Measurements from ENCODE around the gene TCF12.

TCF12 gene

DNA sequence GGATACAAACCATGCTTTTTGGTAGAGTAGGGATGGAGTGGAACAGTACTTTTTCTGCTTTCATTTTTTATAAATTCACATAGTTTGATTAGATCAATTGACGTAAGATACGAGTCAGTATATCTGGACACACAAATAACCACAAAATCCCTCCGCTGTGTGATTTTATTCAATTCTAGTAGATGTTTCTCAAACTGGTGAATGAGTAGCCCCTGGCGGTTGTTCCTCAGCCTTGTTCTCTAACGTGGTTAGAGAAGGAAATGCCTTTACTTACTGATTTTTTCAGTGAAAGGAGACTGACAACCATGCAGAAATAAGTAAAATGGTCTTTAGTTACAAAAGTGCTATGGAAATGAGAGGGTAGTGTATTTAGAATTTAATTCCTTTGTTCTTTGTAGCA is 161.0 kb downstream of the TCF12 start:
- no peak overlapping the region for H3K4me3 ChIP-seq (ENCODE audit: low read depth, low read length)
- ChIA-PET CTCF (interaction anchor here (1.4 kb wide), 1 partner anchor 588 kb away, joined by 4 read pairs; no protein-coding TSS in a partner anchor), POLR2A (no interaction called here)
- TF ChIP-seq, protein P1, sequence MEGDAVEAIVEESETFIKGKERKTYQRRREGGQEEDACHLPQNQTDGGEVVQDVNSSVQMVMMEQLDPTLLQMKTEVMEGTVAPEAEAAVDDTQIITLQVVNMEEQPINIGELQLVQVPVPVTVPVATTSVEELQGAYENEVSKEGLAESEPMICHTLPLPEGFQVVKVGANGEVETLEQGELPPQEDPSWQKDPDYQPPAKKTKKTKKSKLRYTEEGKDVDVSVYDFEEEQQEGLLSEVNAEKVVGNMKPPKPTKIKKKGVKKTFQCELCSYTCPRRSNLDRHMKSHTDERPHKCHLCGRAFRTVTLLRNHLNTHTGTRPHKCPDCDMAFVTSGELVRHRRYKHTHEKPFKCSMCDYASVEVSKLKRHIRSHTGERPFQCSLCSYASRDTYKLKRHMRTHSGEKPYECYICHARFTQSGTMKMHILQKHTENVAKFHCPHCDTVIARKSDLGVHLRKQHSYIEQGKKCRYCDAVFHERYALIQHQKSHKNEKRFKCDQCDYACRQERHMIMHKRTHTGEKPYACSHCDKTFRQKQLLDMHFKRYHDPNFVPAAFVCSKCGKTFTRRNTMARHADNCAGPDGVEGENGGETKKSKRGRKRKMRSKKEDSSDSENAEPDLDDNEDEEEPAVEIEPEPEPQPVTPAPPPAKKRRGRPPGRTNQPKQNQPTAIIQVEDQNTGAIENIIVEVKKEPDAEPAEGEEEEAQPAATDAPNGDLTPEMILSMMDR (IDR thresholded peaks at IDR 0.05; ENCODE audit: insufficient read depth, low read length, missing control alignments) = no peak
- DNase-seq (ENCODE audit: low read depth, low spot score) = no peak

DNA sequence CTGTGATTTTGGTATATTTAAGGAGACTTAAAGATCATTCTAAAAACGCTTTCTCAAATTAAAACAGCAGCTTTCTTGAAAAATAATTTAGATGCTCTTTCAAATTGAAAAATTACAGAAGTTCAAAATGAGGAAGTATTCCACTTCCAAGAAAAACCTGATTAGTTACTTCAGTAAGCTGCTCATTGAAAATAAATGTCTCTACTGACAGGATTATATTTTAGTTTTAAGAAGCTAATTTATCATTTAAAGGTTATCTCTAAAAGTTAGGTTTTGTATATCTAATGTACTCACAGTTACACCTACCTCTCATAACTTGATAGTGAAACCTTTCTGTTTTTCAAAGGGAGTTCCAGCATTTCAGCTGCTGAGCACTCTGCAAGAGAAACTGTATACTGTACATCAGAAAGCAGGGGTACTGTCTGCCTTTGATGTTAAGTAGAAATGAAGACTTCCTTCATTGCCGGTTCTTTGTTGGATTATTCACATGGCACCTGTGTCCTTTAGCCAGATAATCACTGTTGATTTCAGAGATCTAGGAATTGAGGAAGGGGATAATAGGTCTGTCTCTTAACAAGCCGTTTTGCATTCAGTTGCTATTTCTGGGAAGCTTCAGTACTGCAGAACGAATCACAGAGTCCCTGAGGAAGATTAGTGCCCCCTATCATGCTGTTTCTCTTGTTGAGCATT is 161.6 kb downstream of the TCF12 start:
- CTCF ChIA-PET = interaction anchor here (1.4 kb wide), 1 partner anchor 589 kb away, joined by 4 read pairs; no protein-coding TSS in a partner anchor
- POLR2A ChIA-PET = no interaction called here
- TF ChIP-seq, protein P1 (IDR thresholded peaks at IDR 0.05; ENCODE audit: insufficient read depth, low read length, missing control alignments) = no peak
- DNase-seq (ENCODE audit: low read depth, low spot score) = no peak
- no peak overlapping the region for H3K4me3 ChIP-seq (ENCODE audit: low read depth, low read length)

DNA sequence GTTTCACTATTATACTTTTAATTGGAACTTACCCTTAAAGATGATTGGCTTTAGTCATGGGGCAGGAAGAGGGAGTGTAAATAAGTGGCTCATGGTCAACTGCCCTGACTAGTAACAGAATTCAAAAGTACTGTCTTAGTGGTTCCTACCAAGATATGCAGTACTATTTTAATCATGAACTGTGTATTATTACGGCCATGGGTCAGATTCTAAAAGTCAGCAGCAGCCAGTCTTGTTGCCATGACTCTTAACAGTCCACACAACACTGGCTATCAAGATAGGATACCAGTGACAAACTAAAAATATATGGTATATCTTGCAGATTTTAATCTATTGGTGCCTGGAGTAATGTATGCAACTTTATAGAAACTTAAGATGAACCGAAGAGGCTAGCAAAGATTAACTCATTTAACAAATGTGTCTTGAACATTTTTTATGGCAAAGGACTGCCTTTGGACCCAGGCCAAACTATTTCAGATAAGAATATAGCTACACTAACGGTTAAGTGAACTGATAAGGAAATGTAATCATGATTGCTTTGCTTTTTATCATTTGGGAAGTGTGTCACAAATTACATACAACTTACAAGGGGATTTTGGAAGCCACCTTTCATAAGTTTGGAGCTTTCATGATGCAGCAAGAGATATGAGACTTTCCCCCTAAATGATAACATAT is 163.7 kb downstream of the TCF12 start:
- ChIA-PET CTCF (no interaction called here), POLR2A (no interaction called here)
- DNase-seq (ENCODE audit: low read depth, low spot score) = no peak
- TF ChIP-seq, protein P1 (IDR thresholded peaks at IDR 0.05; ENCODE audit: insufficient read depth, low read length, missing control alignments) = no peak
- H3K4me3 ChIP-seq (ENCODE audit: low read depth, low read length) = no peak overlapping the region

DNA sequence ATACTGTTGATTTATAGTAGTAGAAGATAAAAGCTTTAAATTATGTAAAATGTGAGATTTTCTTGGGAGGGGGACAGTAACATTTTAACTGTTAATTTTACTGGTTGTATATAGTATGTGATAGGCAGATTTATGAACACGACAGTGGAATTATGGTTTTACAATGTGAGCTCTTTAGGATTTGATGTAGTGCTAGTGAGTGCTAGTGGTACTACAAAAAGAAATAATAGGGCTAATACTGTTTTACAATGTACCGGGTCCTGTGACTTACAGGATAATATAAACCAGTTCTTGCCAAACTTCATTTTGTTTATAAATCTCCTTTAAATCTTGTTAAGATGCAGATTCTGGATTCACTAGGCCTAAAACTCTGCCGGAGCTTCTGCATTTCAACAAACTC is 165.7 kb downstream of the TCF12 start:
- ChIA-PET CTCF (interaction anchor here (1.1 to 1.3 kb wide), 2 partner anchors 166 to 262 kb away, joined by 3 to 4 read pairs; partner anchors contain the start of gene TCF12), POLR2A (no interaction called here)
- H3K4me3 ChIP-seq (ENCODE audit: low read depth, low read length) = no peak overlapping the region
- no peak for DNase-seq (ENCODE audit: low read depth, low spot score)
- TF ChIP-seq, protein P1 (IDR thresholded peaks at IDR 0.05; ENCODE audit: insufficient read depth, low read length, missing control alignments) = no peak

DNA sequence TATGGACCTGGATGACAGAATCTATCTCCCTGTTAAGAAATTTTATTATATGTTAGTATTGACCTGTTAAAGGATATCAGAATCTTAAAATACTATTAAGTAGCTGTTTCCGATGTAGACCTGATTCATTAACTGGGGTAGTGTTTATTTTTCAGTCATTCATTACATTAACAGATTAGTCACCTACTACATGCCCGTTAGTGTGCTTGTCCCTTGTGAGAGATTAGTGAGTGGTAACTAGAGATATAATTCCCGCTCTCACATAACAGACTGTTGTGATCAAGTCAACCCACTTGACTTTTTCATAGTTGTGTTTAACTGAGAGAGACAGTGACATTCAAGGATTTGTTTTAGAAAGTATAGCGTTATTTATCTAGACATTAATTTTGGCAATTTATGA is 166.8 kb downstream of the TCF12 start:
- TF ChIP-seq, protein P1 (IDR thresholded peaks at IDR 0.05; ENCODE audit: insufficient read depth, low read length, missing control alignments) = no peak
- no peak for DNase-seq (ENCODE audit: low read depth, low spot score)
- POLR2A ChIA-PET = no interaction called here
- no peak overlapping the region for H3K4me3 ChIP-seq (ENCODE audit: low read depth, low read length)
- CTCF ChIA-PET = interaction anchor here (1.1 to 1.5 kb wide), 3 partner anchors 10 to 167 kb away, joined by 3 to 4 read pairs (median 4); partner anchors contain the start of gene TCF12

DNA sequence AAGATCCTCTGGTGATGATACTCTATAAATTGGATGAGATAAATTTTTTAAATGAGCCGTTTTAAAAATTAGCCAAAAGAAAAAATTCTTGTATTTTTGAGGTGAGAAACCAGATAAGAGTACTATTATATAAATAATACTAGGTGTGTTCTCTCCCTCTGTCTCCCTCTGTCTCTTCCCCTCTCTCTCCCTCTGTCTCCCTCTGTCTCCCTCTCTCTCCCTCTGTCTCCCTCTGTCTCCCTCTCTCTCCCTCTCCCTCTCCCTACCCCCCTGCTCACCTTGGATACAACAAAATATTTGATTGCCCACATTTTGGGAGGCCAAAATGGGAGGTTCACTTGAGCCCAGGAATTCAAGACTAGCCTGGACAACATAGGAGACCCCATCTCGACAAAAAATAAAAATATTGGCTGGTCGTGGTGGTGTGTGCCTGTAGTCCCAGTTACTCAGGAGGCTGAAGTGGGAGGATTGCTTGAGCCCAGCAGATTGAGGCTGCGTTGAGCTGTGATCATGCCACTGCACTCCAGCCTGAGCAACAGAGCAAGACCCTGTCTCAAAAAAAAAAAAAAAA is 168.5 kb downstream of the TCF12 start:
- ChIA-PET POLR2A (no interaction called here), CTCF (interaction anchor here (1.5 kb wide), 1 partner anchor 8 kb away, joined by 4 read pairs; no protein-coding TSS in a partner anchor)
- no peak for DNase-seq (ENCODE audit: low read depth, low spot score)
- TF ChIP-seq, protein P1 (IDR thresholded peaks at IDR 0.05; ENCODE audit: insufficient read depth, low read length, missing control alignments) = no peak
- H3K4me3 ChIP-seq (ENCODE audit: low read depth, low read length) = no peak overlapping the region
